Fibroblast of villous mesenchyme (primary cell): ENCODE results near the gene SPON1. TPM values are rescaled to one million over a fixed set of nuclear protein-coding genes. Genes with fewer than 3 reads are reported as not detected.
A peak's percentile ranks its signal among the peaks of the same experiment; 100 is the strongest.
"Not testable (repeated sequence)": the region's sequence is repeated elsewhere in the genome, so short reads cannot be mapped to it uniquely, and the experiment has no call there.

Source experiments
- DNase-seq: peaks from one replicate; pipeline ENCODE4 v3.0.0-alpha.2; 2010; ENCODE audit warnings: low read depth
- H3K4me3 ChIP-seq: 2 replicates; pipeline ENCODE4 v1.5.1; 2011; ENCODE audit warnings: low read depth, mild to moderate bottlenecking, low read length
- total RNA-seq: library from RNA; depleted of rRNA; stranded (reverse); fragments of >200 nt; gene quantifications from 2 replicates; pipeline ENCODE4 v1.2.3, GENCODE V29; 2012
- TF ChIP-seq, protein P1 (sequence below): IDR thresholded peaks from 2 replicates; pipeline ENCODE4 v1.5.1; 2012; ENCODE audit warnings: low read depth, mild to moderate bottlenecking, low read length; ENCODE audit not compliant: insufficient read depth

Gene SPON1
- total RNA-seq, 1 donor = 0.43 TPM

DNA sequence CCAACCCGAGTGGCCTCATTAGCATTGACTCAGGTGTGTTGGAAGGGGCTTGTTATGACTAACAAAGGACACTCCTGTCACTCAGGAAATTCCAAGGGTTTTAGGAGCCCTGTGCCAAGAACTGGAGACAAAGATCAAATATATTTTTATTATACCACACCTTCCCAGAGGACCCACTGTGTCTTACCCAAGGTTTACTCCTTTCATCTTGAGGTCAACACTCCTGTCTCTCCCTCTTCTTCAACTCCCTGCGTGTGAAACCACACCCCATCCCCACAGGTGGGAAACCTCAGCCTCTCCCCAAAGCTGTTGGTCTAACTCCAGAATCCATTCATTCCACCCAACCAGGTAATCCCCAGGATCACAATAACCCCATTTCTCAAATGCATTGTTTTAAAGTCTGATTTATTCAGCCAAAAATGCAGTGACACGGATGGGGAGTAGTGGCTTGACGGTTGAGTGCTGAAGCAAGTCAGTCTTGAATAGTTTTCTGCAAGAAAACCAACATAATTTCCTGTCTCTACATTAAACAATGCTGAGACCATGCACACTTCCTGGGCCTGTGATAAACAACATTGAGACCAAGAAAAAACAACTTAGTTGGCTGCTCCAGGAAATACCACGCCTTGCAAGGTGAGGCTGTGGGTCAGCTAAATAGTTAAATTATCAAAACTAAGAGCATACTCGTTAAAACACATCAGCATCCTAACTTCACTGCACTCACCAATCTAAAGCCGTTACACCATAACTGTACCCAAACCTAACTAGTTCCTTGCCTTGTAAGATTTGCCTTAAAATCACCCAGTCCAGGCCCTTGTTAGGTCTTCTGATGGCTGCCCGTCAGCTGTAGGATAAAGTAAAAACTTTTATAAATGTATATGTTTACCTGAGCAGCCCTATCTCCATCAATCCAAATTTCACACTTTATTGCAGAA, 38.5 kb upstream of the SPON1 start:
- H3K4me3 ChIP-seq = no peak overlapping the region
- DNase-seq = no peak
- TF ChIP-seq, protein P1, sequence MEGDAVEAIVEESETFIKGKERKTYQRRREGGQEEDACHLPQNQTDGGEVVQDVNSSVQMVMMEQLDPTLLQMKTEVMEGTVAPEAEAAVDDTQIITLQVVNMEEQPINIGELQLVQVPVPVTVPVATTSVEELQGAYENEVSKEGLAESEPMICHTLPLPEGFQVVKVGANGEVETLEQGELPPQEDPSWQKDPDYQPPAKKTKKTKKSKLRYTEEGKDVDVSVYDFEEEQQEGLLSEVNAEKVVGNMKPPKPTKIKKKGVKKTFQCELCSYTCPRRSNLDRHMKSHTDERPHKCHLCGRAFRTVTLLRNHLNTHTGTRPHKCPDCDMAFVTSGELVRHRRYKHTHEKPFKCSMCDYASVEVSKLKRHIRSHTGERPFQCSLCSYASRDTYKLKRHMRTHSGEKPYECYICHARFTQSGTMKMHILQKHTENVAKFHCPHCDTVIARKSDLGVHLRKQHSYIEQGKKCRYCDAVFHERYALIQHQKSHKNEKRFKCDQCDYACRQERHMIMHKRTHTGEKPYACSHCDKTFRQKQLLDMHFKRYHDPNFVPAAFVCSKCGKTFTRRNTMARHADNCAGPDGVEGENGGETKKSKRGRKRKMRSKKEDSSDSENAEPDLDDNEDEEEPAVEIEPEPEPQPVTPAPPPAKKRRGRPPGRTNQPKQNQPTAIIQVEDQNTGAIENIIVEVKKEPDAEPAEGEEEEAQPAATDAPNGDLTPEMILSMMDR = no peak

DNA sequence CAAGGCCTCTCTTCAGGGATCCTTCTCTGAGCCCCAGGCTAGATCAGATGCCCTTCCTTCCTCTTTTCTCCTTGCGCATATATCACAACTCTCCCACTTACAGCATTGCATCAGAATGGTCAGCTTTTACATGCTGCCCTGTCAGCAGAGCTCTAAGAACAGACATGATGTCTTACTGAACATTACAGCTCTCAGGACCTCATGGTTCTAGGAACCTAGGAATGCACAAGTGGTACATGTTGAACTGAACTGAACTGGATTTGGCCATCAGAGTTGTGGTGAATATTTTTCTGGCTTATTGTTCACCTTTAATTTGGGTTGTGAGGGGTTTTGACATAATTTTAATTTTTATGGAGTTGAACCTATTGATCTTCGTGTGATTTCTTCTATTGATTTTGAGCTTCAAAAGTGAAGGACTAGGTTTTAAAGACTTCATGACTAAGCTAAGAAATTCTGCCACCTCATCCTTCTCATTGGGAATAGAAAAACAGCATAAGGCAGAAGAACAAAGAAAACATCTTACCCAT, 37.7 kb upstream of the SPON1 start:
- no peak overlapping the region for H3K4me3 ChIP-seq
- no peak for DNase-seq
- TF ChIP-seq, protein P1 = no peak

DNA sequence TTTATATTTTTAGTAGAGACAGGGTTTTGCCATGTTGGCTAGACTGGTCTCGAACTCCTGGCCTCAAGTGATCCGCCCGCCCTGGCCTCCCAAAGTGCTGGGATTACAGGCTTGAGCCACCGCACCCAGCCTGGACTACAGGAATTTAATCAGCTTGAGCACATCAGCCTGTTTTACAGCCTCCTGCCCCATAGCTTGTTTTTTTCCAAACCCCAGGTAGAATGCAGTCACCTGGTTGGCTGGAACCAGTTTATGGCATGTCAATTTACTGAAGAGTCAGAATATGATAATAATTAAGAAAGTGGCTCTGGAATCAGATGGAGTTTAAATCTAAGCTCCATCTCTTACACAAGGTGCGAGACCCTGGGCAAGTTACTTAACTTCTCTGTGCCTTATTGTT, 36.2 kb upstream of the SPON1 start:
- DNase-seq, H3K4me3 ChIP-seq: not testable (repeated sequence)

DNA sequence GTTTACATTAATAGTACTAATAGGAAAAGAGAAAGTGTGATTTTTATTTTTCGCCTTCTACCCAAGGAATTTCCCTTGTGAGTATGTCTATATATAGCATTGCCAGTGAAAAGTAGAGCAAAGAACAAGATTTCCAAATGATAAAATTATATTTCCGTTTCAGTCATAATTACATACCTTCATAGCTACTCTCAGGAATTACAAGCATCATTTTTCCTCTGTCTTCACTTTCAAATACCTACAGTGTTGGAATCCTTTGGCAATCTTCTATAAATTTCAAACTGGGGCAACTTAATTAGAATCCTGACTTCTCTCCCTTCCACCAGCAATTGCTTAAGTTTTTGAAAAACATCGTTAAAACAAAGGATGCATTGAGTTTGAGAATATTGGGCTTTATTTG, 35.5 kb upstream of the SPON1 start:
- TF ChIP-seq, protein P1 = no peak
- H3K4me3 ChIP-seq = no peak overlapping the region
- no peak for DNase-seq

DNA sequence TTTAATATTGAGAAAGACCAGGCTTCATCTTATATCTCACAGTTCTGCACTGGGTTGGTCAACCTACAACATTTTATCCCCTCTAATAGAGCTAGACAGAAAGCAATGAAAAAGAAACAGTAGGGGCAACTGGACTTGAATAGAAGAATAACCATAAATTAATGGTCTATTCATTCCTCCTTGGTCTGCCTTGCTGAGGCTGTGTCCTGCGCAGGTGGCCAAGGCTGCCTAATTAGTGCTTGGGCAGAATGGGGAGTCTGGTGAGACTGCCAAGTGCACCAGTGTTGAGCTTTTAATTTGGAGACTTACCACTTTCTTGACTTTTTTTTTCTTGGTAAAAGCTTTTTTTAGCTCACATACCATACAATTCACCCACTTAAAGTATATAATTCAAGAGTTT, 35.0 kb upstream of the SPON1 start:
- H3K4me3 ChIP-seq = no peak overlapping the region
- TF ChIP-seq, protein P1 = no peak
- DNase-seq = no peak

DNA sequence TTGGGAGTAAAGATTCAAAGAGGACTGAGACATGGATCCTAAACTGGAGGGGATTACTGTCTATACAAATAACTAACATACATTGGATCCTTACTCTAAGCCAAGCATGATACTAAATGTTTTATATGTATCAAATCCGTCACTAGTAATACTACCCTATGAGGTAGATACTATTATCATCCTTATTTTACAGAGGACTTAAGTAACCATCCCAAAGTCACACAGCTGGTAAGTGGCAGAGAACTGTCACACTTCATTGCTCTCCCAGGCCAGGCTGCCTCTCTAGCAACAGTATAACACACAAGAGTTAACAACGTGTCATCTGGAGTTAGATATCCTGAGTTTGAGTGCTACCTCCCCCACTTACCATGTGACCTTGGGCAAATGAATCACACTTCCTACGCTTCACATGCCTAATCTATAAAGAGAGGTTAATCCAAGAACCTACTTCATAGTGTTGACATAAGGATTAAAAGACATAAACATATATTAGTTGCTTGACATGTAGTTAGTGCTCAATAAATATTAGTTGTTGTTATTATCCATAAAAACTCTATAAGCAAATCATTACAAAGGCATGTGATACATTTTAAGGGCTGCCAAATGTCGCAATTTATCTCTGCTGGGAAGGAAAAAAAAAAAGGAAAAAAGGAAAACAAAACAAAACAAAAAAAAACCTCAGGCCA, 33.8 kb upstream of the SPON1 start:
- H3K4me3 ChIP-seq = no peak overlapping the region
- TF ChIP-seq, protein P1 = no peak
- peak; percentile 91 for DNase-seq

DNA sequence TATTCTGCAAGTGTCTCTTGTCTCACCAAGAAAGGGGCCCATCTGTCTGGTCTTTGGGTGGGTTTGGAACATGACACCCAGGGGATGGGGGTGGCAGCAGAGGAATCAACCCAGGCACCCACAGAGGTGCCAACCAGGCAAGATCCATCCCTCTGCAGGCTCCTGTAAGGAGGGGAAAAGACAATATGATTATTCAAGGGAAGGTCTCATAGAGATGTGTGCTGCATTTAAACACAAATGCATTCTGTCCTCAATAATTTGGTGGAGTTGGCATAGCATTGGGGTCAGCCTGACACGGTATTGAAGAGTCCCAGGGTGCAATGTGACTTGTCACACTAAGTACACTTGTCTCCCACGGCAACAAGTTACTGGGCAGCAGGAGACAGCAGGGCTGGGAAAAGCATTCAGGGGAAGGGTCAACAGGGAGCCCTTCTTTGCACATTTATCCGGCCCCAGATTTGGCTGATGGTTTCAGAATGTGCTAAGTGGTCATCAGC, 33.1 kb upstream of the SPON1 start:
- no peak overlapping the region for H3K4me3 ChIP-seq
- no peak for DNase-seq
- TF ChIP-seq, protein P1 = no peak
